ENCODE results near the gene C11orf91.
A peak's percentile ranks its signal among the peaks of the same experiment; 100 is the strongest.
"Not testable (repeated sequence)": the region's sequence is repeated elsewhere in the genome, so short reads cannot be mapped to it uniquely, and the experiment has no call there.

C11orf91 gene

DNA sequence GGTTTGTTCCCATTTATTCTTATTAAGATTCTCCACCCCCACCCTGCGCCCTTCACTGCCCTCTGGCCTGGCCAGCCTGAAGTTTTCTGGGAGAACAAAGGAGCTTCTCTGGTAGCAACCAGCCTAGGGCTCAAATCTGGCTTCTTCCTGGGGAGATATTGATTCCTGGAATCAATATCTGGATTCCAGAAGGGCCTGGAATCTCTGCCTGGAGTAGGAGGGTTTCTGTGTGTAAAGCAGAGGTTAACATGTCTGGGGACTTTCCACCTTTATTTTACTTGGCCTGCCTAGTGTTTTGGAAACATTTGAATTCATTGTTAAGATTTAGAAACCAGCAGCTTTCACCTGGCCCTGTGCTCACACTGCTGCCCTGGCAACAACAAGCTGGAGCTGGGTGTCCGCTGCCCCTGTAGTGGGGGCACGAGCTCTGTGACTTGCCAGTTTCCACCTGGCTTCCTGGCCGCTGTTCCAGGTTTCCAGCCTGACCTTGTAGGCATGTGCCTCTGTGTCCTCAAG is 5.5 kb downstream of the C11orf91 start:
- DNase-seq: no peak

DNA sequence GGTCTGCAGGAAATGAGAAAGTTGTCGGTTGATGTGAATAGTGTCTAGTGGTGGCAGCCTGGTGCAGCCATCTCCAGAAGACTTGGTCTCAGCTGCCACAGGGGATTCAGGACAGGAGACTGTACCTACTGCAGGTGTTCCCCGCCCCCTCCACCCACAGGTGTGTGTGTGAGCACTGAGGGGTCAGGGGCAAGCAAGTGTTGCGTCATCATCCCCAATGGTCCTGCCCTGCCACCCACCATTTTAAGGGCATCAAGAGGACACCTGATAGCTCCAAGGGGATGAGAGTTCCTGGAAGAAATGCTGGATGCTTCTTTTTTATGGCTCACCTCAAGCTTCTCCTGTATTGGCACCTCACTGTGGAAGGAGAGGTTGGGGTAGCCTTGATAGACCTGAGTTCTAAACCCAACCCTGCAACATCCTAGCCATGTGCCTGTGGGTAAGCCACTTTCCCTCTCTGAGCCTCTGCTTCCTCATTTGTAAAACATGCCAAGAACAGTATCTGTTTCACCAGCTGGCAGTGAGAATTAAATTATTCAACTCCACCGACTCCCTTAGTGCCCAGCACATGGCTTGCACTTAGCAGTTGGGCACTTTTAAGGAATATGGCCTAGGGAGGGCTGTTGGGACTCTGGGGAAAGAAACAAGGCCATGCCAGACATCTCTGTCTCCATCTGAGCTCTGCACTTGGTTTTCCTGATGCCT is 6.1 kb downstream of the C11orf91 start:
- peak; percentile 19 to 80 for DNase-seq

DNA sequence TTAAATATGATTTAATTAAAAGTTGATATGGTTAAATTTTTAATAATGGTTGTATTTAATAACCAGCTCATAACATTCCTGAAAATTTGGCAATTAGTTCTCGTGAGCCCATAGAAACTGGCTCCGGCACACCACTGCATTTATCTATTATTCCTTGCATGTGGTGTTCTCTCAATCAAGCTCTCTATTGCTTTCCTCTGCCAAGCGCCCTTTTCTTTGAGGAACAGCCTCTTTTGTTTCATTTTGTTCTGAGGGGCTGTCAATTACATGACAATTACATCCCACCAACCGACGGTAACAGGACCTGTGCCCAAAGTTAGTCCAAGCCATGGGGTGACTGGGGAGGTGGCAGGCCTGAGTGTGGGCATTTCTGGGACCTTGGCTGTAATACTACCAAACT is 8.1 kb downstream of the C11orf91 start:
- DNase-seq: peak; percentile 66 to 76

DNA sequence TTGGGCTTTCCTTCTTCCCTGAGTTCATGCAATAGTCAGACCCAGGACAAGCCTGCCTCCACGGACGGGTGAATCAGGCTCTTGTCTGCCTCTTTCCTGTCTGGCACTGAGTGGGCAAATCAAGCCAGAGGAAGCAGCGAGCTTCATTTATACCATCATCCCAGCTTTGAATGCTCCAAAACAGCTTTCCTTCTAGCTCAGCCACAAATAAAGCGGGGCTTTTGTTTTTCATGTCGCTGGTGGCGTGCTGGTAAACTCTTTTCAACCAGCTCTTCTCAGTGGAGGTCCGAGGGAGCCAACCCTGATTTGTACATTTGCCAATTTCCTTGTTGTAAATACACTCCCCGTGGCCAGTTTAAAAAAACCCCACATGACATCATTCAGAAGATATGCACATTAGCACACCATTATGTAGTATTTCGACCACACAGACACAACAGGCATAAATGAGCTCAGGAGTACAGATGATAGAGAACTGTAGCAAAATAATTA is 8.6 kb downstream of the C11orf91 start:
- peak; percentile 89 to 95 for DNase-seq

DNA sequence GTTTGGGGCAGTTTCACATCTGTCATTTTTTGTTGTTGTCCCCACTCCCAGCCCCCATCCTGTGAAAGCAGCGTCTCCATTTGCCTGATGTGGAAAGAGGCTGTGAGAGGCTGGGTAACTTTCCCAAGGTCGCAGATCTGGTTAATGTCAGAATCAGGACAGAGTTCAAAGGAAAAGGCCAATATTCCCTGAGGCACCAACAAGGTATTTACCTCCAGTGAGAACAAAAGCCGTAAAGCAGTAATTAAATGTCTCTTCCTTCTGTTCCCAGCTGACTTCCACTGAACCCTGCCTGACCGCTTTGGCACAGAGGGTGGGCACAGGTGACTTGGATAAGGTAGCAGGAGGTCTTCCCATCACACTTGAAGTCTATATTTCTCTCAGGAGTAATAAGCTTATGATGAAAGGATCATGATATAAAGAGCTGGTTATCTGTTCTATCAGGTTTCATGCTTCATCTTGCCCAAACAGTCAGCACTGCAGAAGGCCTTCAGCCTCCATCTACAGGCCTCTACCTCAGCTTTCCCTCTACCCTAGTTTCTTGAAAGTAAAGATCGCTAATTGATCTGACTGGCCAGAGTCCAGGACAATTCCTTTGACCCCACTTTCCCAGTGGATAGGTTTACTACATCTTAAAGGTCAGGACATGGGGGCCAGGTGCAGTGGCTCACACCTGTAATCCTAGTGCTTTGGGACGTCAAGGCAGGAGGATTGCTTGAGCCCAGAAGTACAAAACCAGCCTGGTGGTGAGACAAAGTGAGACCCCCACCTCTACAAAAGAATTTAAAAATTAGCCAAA is 9.4 kb downstream of the C11orf91 start:
- DNase-seq: no peak

DNA sequence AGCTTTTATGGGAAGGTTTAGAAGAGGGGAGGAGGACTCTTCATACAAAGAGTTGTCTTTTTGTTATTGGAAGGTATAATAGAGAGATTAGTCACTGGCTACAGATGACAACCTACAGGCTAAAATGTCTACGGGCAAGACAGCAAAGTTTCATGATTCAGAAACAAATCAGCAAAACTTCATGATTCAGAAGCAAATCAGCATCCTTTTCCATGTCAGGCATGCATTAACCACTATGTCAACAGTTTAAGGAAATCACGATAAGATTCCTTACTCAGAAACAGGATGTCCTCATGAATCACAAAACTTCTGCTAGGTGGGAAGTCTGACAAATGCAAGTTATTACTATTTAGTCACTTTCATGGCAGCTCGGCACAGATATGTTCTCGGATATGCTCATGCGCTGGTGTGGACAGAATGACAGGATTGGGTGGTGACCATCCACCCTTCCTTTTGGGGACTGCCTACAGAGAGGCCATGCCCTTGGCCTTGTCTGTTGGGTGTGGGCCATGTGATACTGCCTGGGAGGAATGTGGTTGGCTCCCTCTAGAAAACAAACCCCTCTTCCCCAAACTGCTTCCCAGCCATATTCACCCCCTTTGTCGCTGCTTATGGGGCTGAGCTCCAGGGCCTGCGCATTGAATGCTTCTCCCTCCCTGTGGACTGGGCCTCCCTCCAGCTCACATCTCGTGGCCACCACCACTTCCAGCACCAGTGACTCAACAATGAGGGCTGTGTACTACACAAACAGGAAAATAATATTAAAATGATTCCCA is 10.1 kb downstream of the C11orf91 start:
- DNase-seq: no peak

DNA sequence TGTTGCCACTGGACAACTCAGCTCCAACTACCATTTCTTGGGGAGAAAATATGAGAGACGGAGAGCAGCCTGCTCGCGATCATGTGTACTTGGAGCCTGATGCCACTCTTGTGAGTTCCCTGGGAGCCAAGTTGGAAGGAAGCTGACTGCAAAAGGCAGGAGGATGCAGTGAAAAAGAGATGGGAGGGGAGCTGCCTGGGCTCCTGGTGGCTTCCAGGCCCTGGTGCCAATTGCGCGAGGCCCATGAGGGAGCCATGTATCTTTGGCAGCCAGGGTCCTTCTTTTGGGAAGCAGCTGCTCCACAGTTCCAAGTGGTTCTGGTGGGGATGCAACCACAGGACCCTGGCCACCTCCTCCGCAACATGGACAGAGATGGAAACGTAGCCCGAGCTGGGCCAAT is 11.1 kb downstream of the C11orf91 start:
- peak in 1 of 2 experiments; percentile 54 for DNase-seq

DNA sequence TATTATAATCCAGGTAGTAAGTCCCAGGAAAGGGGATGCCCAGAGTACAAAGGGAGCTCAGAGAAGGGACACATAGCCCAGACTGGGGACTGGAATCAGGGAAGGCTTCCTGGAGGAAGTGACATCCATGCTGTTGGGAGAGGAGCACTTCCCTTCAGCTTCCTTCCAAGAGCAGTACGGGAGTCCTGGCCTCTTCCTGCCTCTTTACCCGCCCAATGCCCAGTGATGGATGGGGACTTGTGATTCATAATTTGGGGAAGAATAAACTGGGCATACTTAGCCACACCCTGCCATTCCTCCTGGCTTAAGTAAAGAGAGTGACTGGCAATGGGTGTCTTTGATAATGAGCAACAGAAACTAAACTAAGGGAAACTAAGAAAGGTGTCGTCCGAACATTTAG is 11.5 kb downstream of the C11orf91 start:
- DNase-seq: no peak

DNA sequence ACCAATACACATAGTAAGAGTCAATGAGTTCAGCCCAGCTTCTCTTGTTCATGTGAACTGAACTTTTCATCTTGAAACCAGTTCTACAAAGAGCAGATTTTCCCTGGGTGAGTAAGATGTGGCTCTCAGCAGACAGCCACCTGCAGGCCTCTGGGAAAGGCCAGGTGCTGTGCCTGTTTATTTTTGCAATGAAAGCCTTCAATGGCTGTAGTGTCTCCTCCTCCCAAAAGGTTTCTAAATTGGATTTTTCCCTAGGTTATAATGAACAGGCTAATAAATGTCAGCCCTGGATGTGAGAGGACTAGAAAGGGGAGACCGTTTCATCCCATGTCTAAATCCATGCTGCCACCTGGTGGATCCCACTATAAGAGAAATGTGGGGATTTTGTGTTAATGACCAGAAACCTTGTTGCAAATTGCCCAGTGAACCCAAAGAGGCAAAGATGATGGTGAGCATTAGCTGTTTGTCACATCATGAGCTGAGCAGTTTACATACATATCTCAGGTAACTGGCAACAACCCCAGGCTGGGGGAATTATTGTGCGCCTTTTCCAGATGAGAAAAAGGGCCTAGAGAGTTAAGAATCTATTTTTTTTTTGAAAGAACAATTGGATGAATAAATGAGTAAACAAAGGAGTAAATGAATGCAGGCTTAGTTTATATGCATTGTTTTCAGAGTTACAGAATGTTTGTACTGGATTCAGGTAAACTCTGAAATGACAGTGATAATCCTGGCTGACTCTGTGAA is 12.7 kb downstream of the C11orf91 start:
- DNase-seq: peak; percentile 68 to 80

DNA sequence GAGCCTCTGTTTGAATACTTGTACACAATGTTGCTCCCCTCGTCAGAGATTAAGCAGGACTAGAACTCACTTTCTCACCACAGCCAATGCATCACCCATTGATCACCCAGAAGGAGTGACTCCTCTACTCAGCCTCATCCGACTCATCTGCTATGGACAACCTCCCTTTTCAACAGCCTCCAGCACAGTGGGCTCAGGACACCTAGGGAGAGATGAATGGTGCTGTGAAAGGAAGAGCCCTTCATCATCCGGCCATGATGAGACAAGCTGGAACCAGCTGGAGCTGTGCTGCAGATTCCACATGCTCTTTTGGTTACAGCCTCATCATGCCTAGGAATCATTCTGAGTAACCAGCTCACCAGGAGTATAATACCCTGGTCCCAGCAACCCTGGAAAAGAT is 15.5 kb downstream of the C11orf91 start:
- no peak for DNase-seq

DNA sequence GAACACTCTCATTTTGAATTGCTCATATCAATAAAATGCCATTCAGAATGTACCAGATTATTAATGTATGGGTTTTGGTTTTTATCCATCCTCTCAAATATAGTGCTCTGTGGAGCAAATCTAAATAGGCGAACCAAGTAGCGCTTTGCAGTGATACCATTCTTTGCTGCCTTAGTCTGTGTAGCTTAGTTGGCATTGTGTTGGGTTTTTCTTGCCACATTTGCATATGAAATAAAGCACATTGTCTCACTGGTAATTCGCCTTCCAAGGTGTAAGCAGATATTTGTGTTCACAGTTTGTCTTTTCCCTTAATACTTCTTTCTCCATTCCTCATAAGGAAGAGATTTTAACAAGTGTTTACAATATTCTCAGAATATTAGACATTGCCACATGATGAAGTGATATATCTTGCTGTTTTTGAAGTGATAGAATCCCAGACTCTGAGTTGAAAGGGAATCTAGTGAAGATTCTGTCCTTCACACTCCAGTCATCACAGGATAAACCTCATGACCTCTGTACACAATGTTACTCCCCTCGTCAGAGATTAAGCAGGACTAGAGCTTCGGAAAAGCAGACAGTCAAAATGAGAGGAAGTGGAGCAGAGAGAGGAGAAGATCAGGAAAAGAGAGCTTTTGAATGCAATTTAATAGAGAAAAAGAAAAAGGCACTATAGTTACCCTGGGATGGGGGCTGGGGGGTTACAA is 16.5 kb downstream of the C11orf91 start:
- no peak for DNase-seq

DNA sequence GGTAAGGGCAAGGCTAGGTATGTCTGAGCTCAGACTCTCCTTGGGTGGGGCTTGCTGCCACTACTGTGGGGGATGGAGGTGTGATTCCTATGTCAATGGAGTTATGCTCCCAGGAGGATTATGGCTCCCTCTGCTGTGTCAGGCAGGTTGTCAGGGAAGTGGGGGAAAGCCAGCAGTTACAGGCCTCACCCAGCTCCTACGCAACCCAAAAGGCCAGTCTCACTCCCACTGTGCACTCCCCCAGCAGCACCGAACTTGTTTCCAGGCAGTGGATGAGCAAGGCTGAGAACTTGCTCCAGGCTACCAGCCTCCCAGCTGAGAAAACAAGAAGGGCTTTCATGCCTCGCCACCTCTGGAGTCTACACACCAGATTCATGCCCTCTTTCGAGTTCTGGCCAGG is 18.2 kb downstream of the C11orf91 start:
- no peak for DNase-seq

DNA sequence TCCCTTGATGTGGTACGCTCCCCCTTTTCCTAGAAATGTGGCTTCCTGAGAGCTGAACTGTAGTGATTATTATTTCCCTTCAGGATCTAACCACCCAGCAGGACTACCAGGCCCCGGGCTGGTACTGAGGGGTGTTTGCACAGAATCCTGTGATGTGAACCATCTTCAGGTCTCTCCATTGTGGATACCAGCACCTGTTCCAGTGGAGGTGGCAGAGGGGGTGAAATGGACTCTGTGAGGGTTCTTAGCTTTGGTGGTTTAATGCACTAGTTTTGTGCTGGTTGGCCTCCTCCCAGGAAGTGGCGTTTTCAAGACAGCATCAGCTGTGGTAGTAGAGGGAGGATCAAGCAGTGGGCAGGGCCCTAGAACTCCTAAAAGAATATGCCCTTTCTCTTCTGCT is 18.6 kb downstream of the C11orf91 start:
- DNase-seq: no peak

DNA sequence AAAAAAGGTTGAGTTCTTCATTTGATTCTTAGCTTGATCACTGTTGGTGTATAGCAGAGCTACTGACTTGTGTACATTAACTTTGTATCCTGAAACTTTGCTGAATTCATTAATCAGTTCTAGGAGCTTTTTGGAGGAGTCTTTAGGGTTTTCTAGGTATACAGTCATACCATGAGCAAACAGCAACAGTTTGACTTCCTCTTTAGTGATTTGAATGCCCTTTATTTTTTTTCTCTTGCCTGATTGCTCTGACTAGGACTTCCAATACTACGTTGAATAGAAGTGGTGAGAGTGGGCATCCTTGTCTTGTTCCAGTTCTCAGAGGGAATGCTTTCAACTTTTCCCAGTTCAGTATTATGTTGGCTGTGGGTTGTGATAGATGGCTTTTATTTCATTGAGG is 22.0 kb downstream of the C11orf91 start:
- DNase-seq: not testable (repeated sequence)

DNA sequence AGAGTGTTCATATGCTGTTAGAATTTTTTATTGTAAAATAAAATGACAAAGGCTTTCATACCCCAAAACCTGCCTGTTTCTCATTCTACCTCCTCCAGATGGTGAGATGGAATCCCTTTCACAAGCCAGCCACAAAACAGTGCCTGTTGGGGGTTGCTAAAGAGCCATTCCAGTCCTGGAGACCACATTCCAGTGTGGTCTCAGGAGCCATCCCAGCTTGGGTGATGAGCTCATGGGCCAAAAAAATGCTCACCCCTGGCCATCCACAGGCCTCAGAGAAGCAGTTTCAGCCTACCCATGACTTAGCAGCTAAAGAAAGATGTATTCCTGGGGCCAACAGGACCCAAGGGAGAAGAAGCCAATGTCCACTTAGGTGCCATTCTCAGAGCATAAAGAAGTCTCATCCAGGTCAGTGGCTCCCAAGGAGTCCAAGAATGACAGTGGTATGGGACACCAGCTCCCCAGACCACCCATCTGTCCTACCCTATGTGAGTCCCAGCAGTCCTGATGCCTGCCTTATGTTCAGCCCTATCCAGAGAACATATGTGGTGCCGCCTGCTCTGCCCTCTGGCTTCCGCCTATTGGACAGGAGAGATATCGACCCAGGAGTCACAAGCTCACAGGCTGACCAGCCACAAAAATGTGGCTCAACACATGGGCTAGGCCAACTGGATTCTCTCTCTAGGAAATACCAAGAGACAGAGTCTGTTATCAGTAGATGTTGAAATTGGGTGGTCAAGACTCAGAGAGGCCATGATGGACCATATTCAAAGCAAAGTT is 26.4 kb downstream of the C11orf91 start:
- no peak for DNase-seq

DNA sequence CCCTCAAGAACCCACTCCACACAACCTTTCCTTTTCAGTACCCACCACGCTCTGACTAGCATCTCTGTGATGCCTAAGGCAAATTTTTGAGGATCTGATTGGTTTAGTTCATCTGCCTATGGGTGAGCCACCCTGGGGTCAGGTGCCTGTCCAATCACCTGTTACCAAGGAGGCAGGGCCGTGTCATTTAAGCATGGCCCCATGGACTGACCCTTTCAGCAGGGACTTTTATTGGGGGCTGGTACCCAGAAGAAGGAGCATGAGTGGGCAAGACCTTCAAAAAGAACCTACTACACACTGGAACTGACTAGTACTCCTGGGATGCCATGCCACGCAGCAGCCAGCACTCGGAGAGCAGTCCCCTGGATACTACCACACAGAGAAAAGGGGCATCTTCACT is 28.4 kb downstream of the C11orf91 start:
- DNase-seq: no peak

DNA sequence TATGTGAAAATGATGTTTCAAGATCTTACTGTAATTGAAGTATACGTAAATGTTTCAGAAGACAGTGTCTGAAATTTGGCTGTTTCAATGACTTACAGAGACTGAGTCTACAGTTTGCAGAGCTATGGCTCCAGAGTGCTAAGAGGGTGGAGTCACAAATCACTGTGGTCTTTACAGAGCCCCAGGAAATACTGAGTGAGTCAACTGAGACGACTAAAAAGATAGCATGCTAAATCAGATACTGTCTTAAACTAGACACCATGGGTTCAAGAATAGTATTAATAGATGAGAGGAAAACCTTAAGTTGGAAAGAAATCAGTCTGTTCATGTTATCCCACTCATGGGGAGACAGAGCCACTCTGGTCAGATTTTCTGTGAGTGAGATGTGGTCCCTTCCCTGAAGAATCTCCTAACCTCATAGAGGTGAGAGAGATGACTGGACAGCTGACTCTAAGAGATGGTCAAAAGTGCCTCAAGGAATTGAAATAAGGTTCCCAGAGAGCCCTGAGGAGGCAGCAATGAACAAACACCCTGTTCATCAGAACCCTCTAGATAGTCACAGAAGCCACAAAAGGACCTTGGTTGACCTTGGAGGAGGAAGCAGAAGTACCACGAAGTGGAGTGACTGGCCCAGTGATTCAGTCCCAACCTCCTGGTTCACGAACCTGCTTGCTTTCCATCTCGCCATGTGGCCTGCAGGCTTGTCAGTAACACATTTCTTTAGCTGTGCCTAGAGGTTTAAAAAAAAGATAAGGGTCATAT is 30.2 kb downstream of the C11orf91 start:
- no peak for DNase-seq

DNA sequence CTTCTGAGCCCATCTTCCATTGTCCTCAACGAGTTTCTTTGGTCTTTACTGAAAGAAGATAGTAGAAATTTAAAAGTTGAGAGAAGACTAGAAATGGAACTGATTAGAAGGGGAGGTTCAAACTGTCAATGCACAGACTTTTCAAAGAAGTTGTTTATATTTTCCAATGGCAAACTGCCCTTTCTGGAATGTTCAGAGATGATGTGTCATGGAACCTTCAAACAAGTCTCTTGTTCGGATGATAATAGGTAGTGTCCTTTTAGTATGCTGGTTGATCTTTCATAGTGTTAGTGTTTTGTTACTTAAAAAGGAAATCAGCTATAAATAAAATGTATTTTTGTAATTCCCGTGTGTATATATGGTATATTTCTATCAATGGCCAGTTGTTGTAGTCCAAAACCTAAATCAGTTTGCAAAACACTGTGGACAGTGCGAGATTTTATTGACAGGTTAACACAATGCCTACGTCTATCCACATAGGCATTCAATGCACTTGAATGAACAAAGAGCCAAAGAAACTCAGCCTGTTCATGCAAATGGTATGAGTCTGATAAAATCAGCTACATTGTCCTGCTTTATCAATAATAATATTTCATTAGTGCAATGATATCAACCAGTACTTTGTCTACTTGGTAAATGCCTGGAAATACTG is 30.9 kb downstream of the C11orf91 start:
- no peak for DNase-seq

DNA sequence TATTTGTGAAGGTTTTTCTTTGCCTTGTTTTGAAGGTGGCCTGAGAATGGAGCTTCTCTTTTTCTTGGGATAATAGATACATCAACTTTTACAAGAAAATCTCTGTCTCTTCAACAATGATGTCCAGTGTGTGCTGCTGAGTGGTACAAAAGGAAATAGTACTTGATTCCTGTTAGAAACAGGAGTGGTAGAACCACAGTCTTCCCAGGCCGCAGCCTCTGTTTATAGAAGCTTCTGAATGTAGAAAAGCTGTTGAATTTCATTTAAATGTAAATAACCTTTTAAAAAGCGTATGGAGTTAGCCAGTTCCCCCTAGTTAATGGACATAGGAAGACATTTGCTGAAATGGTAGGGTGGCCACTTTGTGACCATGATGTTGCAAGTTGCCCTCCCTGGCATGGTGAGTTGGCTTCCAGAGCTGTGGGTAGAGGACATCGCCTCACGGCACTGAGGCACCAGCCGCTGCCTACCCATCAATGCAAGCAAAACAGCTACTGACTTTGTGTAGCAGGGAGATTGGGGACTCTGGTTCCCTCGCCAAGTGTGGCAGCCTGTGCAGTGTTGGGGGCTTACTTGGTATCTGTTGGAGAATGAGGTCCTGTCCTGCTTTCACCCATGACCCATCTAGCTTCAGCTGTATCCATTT is 31.6 kb downstream of the C11orf91 start:
- no peak for DNase-seq
